Measurements from ENCODE around the gene PRF1. TPM values are rescaled to one million over a fixed set of nuclear protein-coding genes. Genes with fewer than 3 reads are reported as not detected.

The PRF1 gene
- polyA plus RNA-seq, 1 donor (not counting 4 experiments of a cell fraction or from before 2014, with no cell fraction given), result not detected

- peaks cover 9% of the 10 kb centered on the region for H3K27me3 ChIP-seq (ENCODE audit: control insufficient read depth, extremely low read depth, insufficient read depth, low read length)
Observed at GRCh38 chr10:70558871-70559810, 43.4 kb downstream of the PRF1 start.

GRCh38 chr10:70558295-70558694 lies 44.2 kb downstream of the PRF1 start:
- FAIRE-seq (peak; percentile 13), DNase-seq (ENCODE audit: low read depth, low spot score) (no peak)
- Histone ChIP-seq H3K9ac (ENCODE audit: control insufficient read depth, extremely low read depth, insufficient read depth, low read length) (no peak overlapping the region), H3K4me2 (ENCODE audit: control insufficient read depth, extremely low read depth, insufficient read depth, low read depth, low read length) (no peak overlapping the region), H3K4me1 (ENCODE audit: control insufficient read depth, extremely low read depth, insufficient read depth, low read length) (no peaks in the 10 kb centered on the region), H3K27me3 (ENCODE audit: control insufficient read depth, extremely low read depth, insufficient read depth, low read length) (peaks cover 4% of the 10 kb centered on the region), H3K4me3 (ENCODE audit: control insufficient read depth in 2 of 3, extremely low read depth in 1 of 3, insufficient read depth in 2 of 3, low read depth in 1 of 3, low read length in 3 of 3) (no peak overlapping the region), H3K27ac (ENCODE audit: control insufficient read depth, insufficient read depth, low read length) (no peak overlapping the region), H3K9me1 (ENCODE audit: control insufficient read depth, extremely low read depth, insufficient read depth, low read length) (no peaks in the 10 kb centered on the region), H3K36me3 (ENCODE audit: control insufficient read depth in 2 of 2, extremely low read depth in 1 of 2, insufficient read depth in 2 of 2, low read length in 2 of 2) (no peaks in the 10 kb centered on the region), H3K9me3 (ENCODE audit: control insufficient read depth, low read depth, low read length) (no peaks in the 10 kb centered on the region), H3K79me2 (ENCODE audit: control insufficient read depth, insufficient read depth, low read length) (no peaks in the 10 kb centered on the region), H2AFZ (ENCODE audit: control insufficient read depth, low read length) (no peak overlapping the region), H4K20me1 (ENCODE audit: control insufficient read depth, extremely low read depth, insufficient read depth, low read length) (no peaks in the 10 kb centered on the region)
- dilution Hi-C loops (cut with MboI; ENCODE audit: extremely low pct_ligation_motif_present, low sequenced_read_pairs), result no loop called here
- TF ChIP-seq CTCF (optimal IDR thresholded peaks at IDR 0.05 in 1 of 3, IDR thresholded peaks at IDR 0.05 in 1 of 3, conservative IDR thresholded peaks at IDR 0.05 in 1 of 3; ENCODE audit: extremely low read depth in 1 of 3, insufficient read depth in 2 of 3, low read length in 3 of 3), result no peak

More at GRCh38 chr10:70558871-70559810, 43.4 kb downstream of the PRF1 start:
- H2AFZ ChIP-seq (ENCODE audit: control insufficient read depth, low read length), result peak overlapping the region; percentile 86
- no peak overlapping the region for H3K27ac ChIP-seq (ENCODE audit: control insufficient read depth, insufficient read depth, low read length)
- H3K4me1 ChIP-seq (ENCODE audit: control insufficient read depth, extremely low read depth, insufficient read depth, low read length), result no peaks in the 10 kb centered on the region
- dilution Hi-C loops (cut with MboI; ENCODE audit: extremely low pct_ligation_motif_present, low sequenced_read_pairs), result no loop called here
- TF ChIP-seq EZH2 (IDR thresholded peaks at IDR 0.05; ENCODE audit: low read length), result no peak
- peak; percentile 51 to 74 (median 72) for TF ChIP-seq CTCF (optimal IDR thresholded peaks at IDR 0.05 in 1 of 3, IDR thresholded peaks at IDR 0.05 in 1 of 3, conservative IDR thresholded peaks at IDR 0.05 in 1 of 3; ENCODE audit: extremely low read depth in 1 of 3, insufficient read depth in 2 of 3, low read length in 3 of 3)
- H3K79me2 ChIP-seq (ENCODE audit: control insufficient read depth, insufficient read depth, low read length), result no peaks in the 10 kb centered on the region
- H3K9me1 ChIP-seq (ENCODE audit: control insufficient read depth, extremely low read depth, insufficient read depth, low read length), result no peaks in the 10 kb centered on the region
- peak overlapping the region; percentile 70 for H3K4me2 ChIP-seq (ENCODE audit: control insufficient read depth, extremely low read depth, insufficient read depth, low read depth, low read length)
- H3K9me3 ChIP-seq (ENCODE audit: control insufficient read depth, low read depth, low read length), result no peaks in the 10 kb centered on the region
- peak overlapping the region in 1 of 3 experiments; percentile 22 for H3K4me3 ChIP-seq (ENCODE audit: control insufficient read depth in 2 of 3, extremely low read depth in 1 of 3, insufficient read depth in 2 of 3, low read depth in 1 of 3, low read length in 3 of 3)
- no peaks in the 10 kb centered on the region for H4K20me1 ChIP-seq (ENCODE audit: control insufficient read depth, extremely low read depth, insufficient read depth, low read length)
- FAIRE-seq (peak; percentile 43), DNase-seq (ENCODE audit: low read depth, low spot score) (no peak)
- H3K9ac ChIP-seq (ENCODE audit: control insufficient read depth, extremely low read depth, insufficient read depth, low read length), result no peak overlapping the region
- H3K36me3 ChIP-seq (ENCODE audit: control insufficient read depth in 2 of 2, extremely low read depth in 1 of 2, insufficient read depth in 2 of 2, low read length in 2 of 2), result no peaks in the 10 kb centered on the region

All from keratinocyte (primary cell).